NB4 (cell line): Measurements from ENCODE around the gene CCDC106.

Experiments used
- CTCF ChIP-seq: IDR thresholded peaks from one replicate; pipeline ENCODE4 v1.5.1; 2012; ENCODE audit warnings: low read depth, low read length
- MAX ChIP-seq: IDR thresholded peaks from 2 replicates; pipeline ENCODE4 v1.6.1; 2011; ENCODE audit warnings: low read depth, low read length
- MYC ChIP-seq: IDR thresholded peaks from 2 replicates; pipeline ENCODE4 v1.6.1; 2011; ENCODE audit warnings: low read depth, low read length
- POLR2A ChIP-seq: IDR thresholded peaks from 2 replicates; pipeline ENCODE4 v1.6.1; 2011; ENCODE audit warnings: mild to moderate bottlenecking; ENCODE audit not compliant: insufficient read length; ENCODE audit errors: extremely low read depth

GRCh38 chr19:55642153-55643002, 5.6 kb upstream of the CCDC106 start:
- no peak for TF ChIP-seq CTCF
- TF ChIP-seq POLR2A: no peak
- no peak for TF ChIP-seq MYC
- no peak for TF ChIP-seq MAX
